ENCODE data around the gene INPP1.

DNA sequence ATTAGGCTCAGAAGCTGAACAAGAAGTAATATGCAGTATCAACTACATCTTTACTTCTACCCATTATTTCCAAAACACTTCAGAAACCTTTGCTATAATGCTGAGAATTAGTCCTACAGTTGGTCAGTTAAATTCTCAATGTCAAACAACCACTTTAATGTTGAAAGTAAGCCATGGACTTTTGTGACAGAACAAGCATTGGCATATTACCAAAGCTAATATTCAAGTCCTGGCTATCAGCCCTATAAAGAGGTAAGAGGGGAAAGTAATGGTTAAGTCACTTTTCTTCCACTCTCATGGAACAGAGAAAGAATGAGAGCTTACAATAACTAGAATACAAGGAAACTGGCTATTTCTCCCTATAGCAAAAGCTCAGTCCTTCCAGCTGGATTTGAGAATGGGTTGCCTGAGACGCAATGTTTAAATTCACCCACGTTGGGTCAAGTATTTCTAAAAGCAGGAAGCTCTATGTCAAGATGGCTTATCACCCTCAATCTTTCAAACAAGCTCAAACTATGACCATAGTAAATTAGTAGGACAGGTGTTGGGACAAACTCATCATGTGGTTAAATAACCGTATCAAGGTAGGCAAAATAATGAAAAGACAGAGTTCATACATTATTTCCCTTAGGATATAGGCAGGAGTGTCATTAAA lies 33.3 kb downstream of the INPP1 start:
- TF ChIP-seq, protein P1, sequence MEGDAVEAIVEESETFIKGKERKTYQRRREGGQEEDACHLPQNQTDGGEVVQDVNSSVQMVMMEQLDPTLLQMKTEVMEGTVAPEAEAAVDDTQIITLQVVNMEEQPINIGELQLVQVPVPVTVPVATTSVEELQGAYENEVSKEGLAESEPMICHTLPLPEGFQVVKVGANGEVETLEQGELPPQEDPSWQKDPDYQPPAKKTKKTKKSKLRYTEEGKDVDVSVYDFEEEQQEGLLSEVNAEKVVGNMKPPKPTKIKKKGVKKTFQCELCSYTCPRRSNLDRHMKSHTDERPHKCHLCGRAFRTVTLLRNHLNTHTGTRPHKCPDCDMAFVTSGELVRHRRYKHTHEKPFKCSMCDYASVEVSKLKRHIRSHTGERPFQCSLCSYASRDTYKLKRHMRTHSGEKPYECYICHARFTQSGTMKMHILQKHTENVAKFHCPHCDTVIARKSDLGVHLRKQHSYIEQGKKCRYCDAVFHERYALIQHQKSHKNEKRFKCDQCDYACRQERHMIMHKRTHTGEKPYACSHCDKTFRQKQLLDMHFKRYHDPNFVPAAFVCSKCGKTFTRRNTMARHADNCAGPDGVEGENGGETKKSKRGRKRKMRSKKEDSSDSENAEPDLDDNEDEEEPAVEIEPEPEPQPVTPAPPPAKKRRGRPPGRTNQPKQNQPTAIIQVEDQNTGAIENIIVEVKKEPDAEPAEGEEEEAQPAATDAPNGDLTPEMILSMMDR (IDR thresholded peaks at IDR 0.05; ENCODE audit: poor library complexity): no peak
- no peak for TF ChIP-seq EZH2 (IDR thresholded peaks at IDR 0.05; ENCODE audit: borderline replicate concordance)
